Lung (tissue), 12 donors: ENCODE measurements around the gene ZNF132. TPM values are rescaled to one million over a fixed set of nuclear protein-coding genes. Genes with fewer than 3 reads are reported as not detected.
A peak's percentile ranks its signal among the peaks of the same experiment; 100 is the strongest.

Source experiments
- ATAC-seq: fragments of 200-7000 bp; cut with Tn5 transposase; one replicate; pipeline ENCODE4 v1.9.1; 2020; ENCODE audit warnings: moderate number of reproducible peaks; ENCODE audit not compliant: insufficient read depth, low FRiP score
- DNase-seq, 3 donors: peaks; one replicate each; pipeline ENCODE4 v3.0.0-alpha.2; 2013 to 2017
- H3K27ac ChIP-seq, 2 donors: one replicate each; pipeline ENCODE4 v1.5.1; 2013; ENCODE audit warnings: mild to moderate bottlenecking in 2 of 2, moderate library complexity in 2 of 2, control low read depth in 1 of 2, inconsistent platforms in 1 of 2, low read depth in 1 of 2, low read length in 1 of 2
- H3K27me3 ChIP-seq, 3 donors: one replicate each; pipeline ENCODE4 v1.5.1; 2013; ENCODE audit warnings: low read length in 2 of 3; ENCODE audit not compliant: control insufficient read depth in 3 of 3, insufficient read depth in 3 of 3
- H3K36me3 ChIP-seq, 4 donors: one replicate each; pipeline ENCODE4 v1.5.1; 2013; ENCODE audit warnings: low read length in 4 of 4, mild to moderate bottlenecking in 1 of 4, moderate library complexity in 1 of 4; ENCODE audit not compliant: control insufficient read depth in 4 of 4, insufficient read depth in 4 of 4
- H3K4me1 ChIP-seq, 5 donors: one replicate each; pipeline ENCODE4 v1.5.1; 2013; ENCODE audit warnings: low read length in 5 of 5, mild to moderate bottlenecking in 2 of 5, moderate library complexity in 1 of 5; ENCODE audit not compliant: control insufficient read depth in 5 of 5, insufficient read depth in 5 of 5
- H3K4me3 ChIP-seq: one replicate; pipeline ENCODE4 v1.5.1; 2013; ENCODE audit warnings: mild to moderate bottlenecking, control low read depth, moderate library complexity
- H3K9ac ChIP-seq, 2 donors: one replicate each; pipeline ENCODE4 v1.5.1; 2013; ENCODE audit warnings: low read length in 2 of 2, control low read depth in 1 of 2; ENCODE audit not compliant: insufficient read depth in 1 of 2
- H3K9me3 ChIP-seq, 4 donors: one replicate each; pipeline ENCODE4 v1.5.1; 2013; ENCODE audit warnings: low read length in 3 of 4, mild to moderate bottlenecking in 1 of 4, moderate library complexity in 1 of 4; ENCODE audit not compliant: control insufficient read depth in 4 of 4, insufficient read depth in 3 of 4
- WGBS, 2 donors: extraction: QIAGEN DNeasy Blood & Tissue Kit; methylation state at CpG; one replicate each; pipeline ENCODE4 v1.1.7; 2013; 5-methylcytosine and 5-hydroxymethylcytosine counted together
- polyA plus RNA-seq, 2 donors: library from polyadenylated mRNA; stranded (reverse); fragments of 200-250 nt; gene quantifications; one replicate each; pipeline ENCODE4 v1.2.1, GENCODE V29; 2013
- total RNA-seq, 2 donors: library from RNA; depleted of rRNA in 1 of 2; stranded (reverse); fragments of >200 nt in 1 of 2; gene quantifications; one replicate each; pipeline ENCODE4 v1.2.1, GENCODE V29; 2014 to 2021
- TF ChIP-seq, protein P1 (sequence below): IDR thresholded peaks from 2 replicates; pipeline ENCODE4 v1.5.1; 2012; ENCODE audit warnings: mild to moderate bottlenecking; ENCODE audit errors: control extremely low read depth, extremely low read depth
- donor health status: control.
- donor health status: control.
- donor health status: Bipolar disorder and iron deficiency.
- donor health status: healthy.
- donor health status: DM: yes; HTN: yes; CAD: no.

Gene ZNF132
- total and polyA plus RNA-seq, 4 donors: 1.0 to 7.4 (median 2.9) TPM

DNA sequence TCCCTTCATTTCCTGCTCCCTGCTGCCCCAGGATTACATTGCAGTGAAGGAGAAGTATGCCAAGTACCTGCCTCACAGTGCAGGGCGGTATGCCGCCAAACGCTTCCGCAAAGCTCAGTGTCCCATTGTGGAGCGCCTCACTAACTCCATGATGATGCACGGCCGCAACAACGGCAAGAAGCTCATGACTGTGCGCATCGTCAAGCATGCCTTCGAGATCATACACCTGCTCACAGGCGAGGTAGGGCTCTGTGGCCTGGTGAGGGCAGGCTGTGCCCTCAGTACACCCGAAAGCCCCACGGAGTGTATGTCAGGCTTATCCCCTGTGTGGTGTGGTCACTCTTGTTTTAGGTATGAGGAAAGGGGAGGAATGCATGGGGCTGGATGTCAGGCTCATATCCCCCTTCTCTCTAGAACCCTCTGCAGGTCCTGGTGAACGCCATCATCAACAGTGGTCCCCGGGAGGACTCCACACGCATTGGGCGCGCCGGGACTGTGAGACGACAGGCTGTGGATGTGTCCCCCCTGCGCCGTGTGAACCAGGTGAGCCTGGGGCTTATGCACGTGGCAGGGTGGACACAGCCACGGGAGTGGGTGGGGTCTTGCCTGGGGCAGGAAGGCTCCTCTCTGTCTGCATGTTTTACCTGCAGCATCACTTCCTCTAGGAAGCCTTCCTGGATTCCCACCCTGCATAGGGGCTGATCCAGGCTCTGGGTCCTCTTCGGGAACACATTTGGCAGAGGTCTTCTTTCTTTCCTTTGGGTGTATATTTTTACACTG, 46.8 kb downstream of the ZNF132 start:
- ATAC-seq: no peak
- WGBS, 2 donors: 93 to 94% methylated on average over 26 of the region's 26 CpGs
- peaks cover 12 to 27% (median 25%) of the 10 kb centered on the region in 4 donors for H3K36me3 ChIP-seq

GRCh38 chr19:58388175-58388526, 51.8 kb downstream of the ZNF132 start:
- Histone ChIP-seq H3K27ac (no peak overlapping the region), H3K27me3 (no peaks in the 10 kb centered on the region), H3K9me3 (no peaks in the 10 kb centered on the region), H3K9ac (peak overlapping the region in 1 of 2 donors; percentile 80), H3K4me3 (peak overlapping the region; percentile 77), H3K36me3 (peaks cover 8 to 14% (median 11%) of the 10 kb centered on the region in 4 donors), H3K4me1 (peaks cover 0 to 23% (median 16%) of the 10 kb centered on the region in 5 donors)
- TF ChIP-seq, protein P1, sequence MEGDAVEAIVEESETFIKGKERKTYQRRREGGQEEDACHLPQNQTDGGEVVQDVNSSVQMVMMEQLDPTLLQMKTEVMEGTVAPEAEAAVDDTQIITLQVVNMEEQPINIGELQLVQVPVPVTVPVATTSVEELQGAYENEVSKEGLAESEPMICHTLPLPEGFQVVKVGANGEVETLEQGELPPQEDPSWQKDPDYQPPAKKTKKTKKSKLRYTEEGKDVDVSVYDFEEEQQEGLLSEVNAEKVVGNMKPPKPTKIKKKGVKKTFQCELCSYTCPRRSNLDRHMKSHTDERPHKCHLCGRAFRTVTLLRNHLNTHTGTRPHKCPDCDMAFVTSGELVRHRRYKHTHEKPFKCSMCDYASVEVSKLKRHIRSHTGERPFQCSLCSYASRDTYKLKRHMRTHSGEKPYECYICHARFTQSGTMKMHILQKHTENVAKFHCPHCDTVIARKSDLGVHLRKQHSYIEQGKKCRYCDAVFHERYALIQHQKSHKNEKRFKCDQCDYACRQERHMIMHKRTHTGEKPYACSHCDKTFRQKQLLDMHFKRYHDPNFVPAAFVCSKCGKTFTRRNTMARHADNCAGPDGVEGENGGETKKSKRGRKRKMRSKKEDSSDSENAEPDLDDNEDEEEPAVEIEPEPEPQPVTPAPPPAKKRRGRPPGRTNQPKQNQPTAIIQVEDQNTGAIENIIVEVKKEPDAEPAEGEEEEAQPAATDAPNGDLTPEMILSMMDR: no peak
- ATAC-seq: no peak
- DNase-seq: no peak
- 88% methylated on average over 3 of the region's 3 CpGs for WGBS, 2 donors

More for the DNA sequence above, 46.8 kb downstream of the ZNF132 start:
- TF ChIP-seq, protein P1: no peak
- H3K4me3 ChIP-seq: no peak overlapping the region
- no peak overlapping the region for H3K27ac ChIP-seq
- H3K4me1 ChIP-seq: peaks cover 0 to 6% (median 5%) of the 10 kb centered on the region in 5 donors
- DNase-seq: no peak
- peaks cover 0 to 5% (median 0%) of the 10 kb centered on the region in 4 donors for H3K9me3 ChIP-seq
- H3K9ac ChIP-seq: no peak overlapping the region
- peaks cover 0 to 21% (median 11%) of the 10 kb centered on the region in 3 donors for H3K27me3 ChIP-seq

- H3K9me3 ChIP-seq: no peaks in the 10 kb centered on the region
- H3K9ac ChIP-seq: peak overlapping the region; percentile 49 to 80
- H3K27ac ChIP-seq: peak overlapping the region; percentile 64 to 82
- peak overlapping the region; percentile 77 for H3K4me3 ChIP-seq
- H3K4me1 ChIP-seq: peaks cover 0 to 23% (median 16%) of the 10 kb centered on the region in 5 donors
- peaks cover 5 to 11% (median 7%) of the 10 kb centered on the region in 4 donors for H3K36me3 ChIP-seq
- DNase-seq (no peak), ATAC-seq (no peak)
- H3K27me3 ChIP-seq: no peaks in the 10 kb centered on the region
- TF ChIP-seq, protein P1: no peak
- 8 to 9% methylated on average over 39 of the region's 39 CpGs for WGBS, 2 donors
These were observed 52.4 kb downstream of the ZNF132 start for GRCh38 chr19:58387338-58388174.
